IgD-negative memory B cell (primary cell): ENCODE measurements around the gene KIRREL3. TPM values are rescaled to one million over a fixed set of nuclear protein-coding genes. Genes with fewer than 3 reads are reported as not detected.

ENCODE experiments used
- H3K27ac Mint-ChIP-seq, 3 donors: one replicate each; pipeline ENCODE4 v1.8.0; 2020 to 2022; ENCODE audit warnings: mild to moderate bottlenecking in 3 of 3, mixed read lengths in 3 of 3, moderate library complexity in 1 of 3
- H3K27me3 Mint-ChIP-seq: one replicate; pipeline ENCODE4 v1.8.0; 2021; ENCODE audit warnings: mixed read lengths
- H3K36me3 Mint-ChIP-seq: one replicate; pipeline ENCODE4 v1.8.0; 2020; ENCODE audit warnings: mild to moderate bottlenecking, mixed read lengths
- H3K4me1 Mint-ChIP-seq, 3 donors: one replicate each; pipeline ENCODE4 v1.8.0; 2020 to 2022; ENCODE audit warnings: mixed read lengths in 3 of 3, mild to moderate bottlenecking in 1 of 3
- H3K4me3 Mint-ChIP-seq, 4 donors: one replicate each; pipeline ENCODE4 v1.8.0; 2020 to 2022; ENCODE audit warnings: mild to moderate bottlenecking in 4 of 4, mixed read lengths in 4 of 4, moderate library complexity in 3 of 4
- H3K9me3 Mint-ChIP-seq, 3 donors: one replicate each; pipeline ENCODE4 v1.8.0; 2020 to 2021; ENCODE audit warnings: mixed read lengths in 3 of 3, mild to moderate bottlenecking in 1 of 3
- polyA plus RNA-seq: library from polyadenylated mRNA; unstranded; fragments of 300-500 nt; fragmentation: Illumina TruSeq; gene quantifications from one replicate; pipeline ENCODE4 v1.2.3, GENCODE V29; 2021

KIRREL3 gene
- polyA plus RNA-seq, 1 donor from 2014 or later: not detected

- Mint-ChIP-seq H3K4me3 (no peak overlapping the region), H3K36me3 (no peaks in the 10 kb centered on the region), H3K4me1 (peaks cover 0 to 2% (median 0%) of the 10 kb centered on the region in 3 donors), H3K9me3 (peaks cover 0 to 2% (median 0%) of the 10 kb centered on the region in 3 donors), H3K27ac (no peak overlapping the region), H3K27me3 (peaks cover 2% of the 10 kb centered on the region)
Observed at GRCh38 chr11:126700768-126701519, 299.6 kb downstream of the KIRREL3 start.

GRCh38 chr11:126698576-126698975, 302.0 kb downstream of the KIRREL3 start:
- Mint-ChIP-seq H3K4me3 (no peak overlapping the region), H3K27ac (no peak overlapping the region)

GRCh38 chr11:126697936-126698335, 302.6 kb downstream of the KIRREL3 start:
- H3K27ac Mint-ChIP-seq: no peak overlapping the region
- peaks cover 0 to 2% (median 0%) of the 10 kb centered on the region in 3 donors for H3K4me1 Mint-ChIP-seq
- H3K27me3 Mint-ChIP-seq: peaks cover 5% of the 10 kb centered on the region
- H3K9me3 Mint-ChIP-seq: peaks cover 0 to 2% (median 0%) of the 10 kb centered on the region in 3 donors
- H3K36me3 Mint-ChIP-seq: no peaks in the 10 kb centered on the region
- no peak overlapping the region for H3K4me3 Mint-ChIP-seq

More at GRCh38 chr11:126698576-126698975, 302.0 kb downstream of the KIRREL3 start:
- Mint-ChIP-seq H3K9me3 (peaks cover 0 to 2% (median 0%) of the 10 kb centered on the region in 3 donors), H3K36me3 (no peaks in the 10 kb centered on the region), H3K4me1 (peaks cover 0 to 2% (median 0%) of the 10 kb centered on the region in 3 donors), H3K27me3 (peaks cover 2% of the 10 kb centered on the region)

GRCh38 chr11:126696982-126697381, 303.6 kb downstream of the KIRREL3 start:
- no peak overlapping the region for H3K27ac Mint-ChIP-seq

GRCh38 chr11:126695293-126695692, 305.3 kb downstream of the KIRREL3 start:
- H3K4me1 Mint-ChIP-seq: peaks cover 0 to 2% (median 0%) of the 10 kb centered on the region in 3 donors

More at GRCh38 chr11:126696982-126697381, 303.6 kb downstream of the KIRREL3 start:
- no peaks in the 10 kb centered on the region for H3K36me3 Mint-ChIP-seq
- peaks cover 5% of the 10 kb centered on the region for H3K27me3 Mint-ChIP-seq
- H3K4me1 Mint-ChIP-seq: peaks cover 0 to 2% (median 0%) of the 10 kb centered on the region in 3 donors
- H3K9me3 Mint-ChIP-seq: peaks cover 0 to 2% (median 0%) of the 10 kb centered on the region in 3 donors
- H3K4me3 Mint-ChIP-seq: no peak overlapping the region

GRCh38 chr11:126694065-126694625, 306.4 kb downstream of the KIRREL3 start:
- Mint-ChIP-seq H3K27me3 (peaks cover 5% of the 10 kb centered on the region), H3K36me3 (no peaks in the 10 kb centered on the region), H3K9me3 (peaks cover 0 to 6% (median 0%) of the 10 kb centered on the region in 3 donors), H3K27ac (no peak overlapping the region), H3K4me3 (no peak overlapping the region), H3K4me1 (peaks cover 0 to 2% (median 0%) of the 10 kb centered on the region in 3 donors)

More at GRCh38 chr11:126695293-126695692, 305.3 kb downstream of the KIRREL3 start:
- Mint-ChIP-seq H3K27ac (no peak overlapping the region), H3K4me3 (no peak overlapping the region), H3K27me3 (peaks cover 5% of the 10 kb centered on the region), H3K9me3 (peaks cover 0 to 6% (median 0%) of the 10 kb centered on the region in 3 donors), H3K36me3 (no peaks in the 10 kb centered on the region)

GRCh38 chr11:126687477-126687876, 313.1 kb downstream of the KIRREL3 start:
- Mint-ChIP-seq H3K27ac (no peak overlapping the region), H3K4me3 (no peak overlapping the region), H3K4me1 (no peaks in the 10 kb centered on the region), H3K27me3 (peaks cover 7% of the 10 kb centered on the region), H3K9me3 (peaks cover 0 to 3% (median 0%) of the 10 kb centered on the region in 3 donors), H3K36me3 (no peaks in the 10 kb centered on the region)

GRCh38 chr11:126686938-126687337, 313.6 kb downstream of the KIRREL3 start:
- Mint-ChIP-seq H3K4me1 (no peaks in the 10 kb centered on the region), H3K36me3 (no peaks in the 10 kb centered on the region), H3K27me3 (peaks cover 7% of the 10 kb centered on the region), H3K4me3 (no peak overlapping the region), H3K27ac (no peak overlapping the region), H3K9me3 (peaks cover 0 to 3% (median 0%) of the 10 kb centered on the region in 3 donors)

- no peaks in the 10 kb centered on the region for H3K9me3 Mint-ChIP-seq
- H3K36me3 Mint-ChIP-seq: no peaks in the 10 kb centered on the region
- H3K27ac Mint-ChIP-seq: peak overlapping the region in 1 of 3 donors; percentile 46
- H3K4me3 Mint-ChIP-seq: no peak overlapping the region
- H3K4me1 Mint-ChIP-seq: no peaks in the 10 kb centered on the region
- peaks cover 7% of the 10 kb centered on the region for H3K27me3 Mint-ChIP-seq
Observed at GRCh38 chr11:126683766-126684728, 316.5 kb downstream of the KIRREL3 start.

GRCh38 chr11:126682590-126682989, 318.0 kb downstream of the KIRREL3 start:
- no peak overlapping the region for H3K27ac Mint-ChIP-seq
- no peaks in the 10 kb centered on the region for H3K4me1 Mint-ChIP-seq
- H3K9me3 Mint-ChIP-seq: peaks cover 0 to 1% (median 0%) of the 10 kb centered on the region in 3 donors
- no peak overlapping the region for H3K4me3 Mint-ChIP-seq
- H3K27me3 Mint-ChIP-seq: peaks cover 7% of the 10 kb centered on the region
- H3K36me3 Mint-ChIP-seq: no peaks in the 10 kb centered on the region

GRCh38 chr11:126680700-126681099, 319.9 kb downstream of the KIRREL3 start:
- H3K27ac Mint-ChIP-seq: no peak overlapping the region

GRCh38 chr11:126680131-126680530, 320.4 kb downstream of the KIRREL3 start:
- Mint-ChIP-seq H3K27me3 (peaks cover 2% of the 10 kb centered on the region), H3K27ac (no peak overlapping the region), H3K36me3 (no peaks in the 10 kb centered on the region), H3K9me3 (peaks cover 0 to 1% (median 0%) of the 10 kb centered on the region in 3 donors), H3K4me1 (no peaks in the 10 kb centered on the region), H3K4me3 (no peak overlapping the region)

More at GRCh38 chr11:126680700-126681099, 319.9 kb downstream of the KIRREL3 start:
- Mint-ChIP-seq H3K4me3 (no peak overlapping the region), H3K4me1 (no peaks in the 10 kb centered on the region), H3K36me3 (no peaks in the 10 kb centered on the region), H3K27me3 (peaks cover 3% of the 10 kb centered on the region), H3K9me3 (peaks cover 0 to 1% (median 0%) of the 10 kb centered on the region in 3 donors)

GRCh38 chr11:126679033-126679432, 321.5 kb downstream of the KIRREL3 start:
- Mint-ChIP-seq H3K27ac (no peak overlapping the region), H3K36me3 (no peaks in the 10 kb centered on the region), H3K27me3 (peaks cover 2% of the 10 kb centered on the region), H3K9me3 (peaks cover 0 to 1% (median 0%) of the 10 kb centered on the region in 3 donors), H3K4me3 (no peak overlapping the region), H3K4me1 (no peaks in the 10 kb centered on the region)

GRCh38 chr11:126676536-126676935, 324.0 kb downstream of the KIRREL3 start:
- Mint-ChIP-seq H3K36me3 (no peaks in the 10 kb centered on the region), H3K9me3 (peaks cover 0 to 4% (median 1%) of the 10 kb centered on the region in 3 donors), H3K27me3 (peaks cover 2% of the 10 kb centered on the region), H3K4me3 (no peak overlapping the region), H3K4me1 (no peaks in the 10 kb centered on the region), H3K27ac (peak overlapping the region in 1 of 3 donors; percentile 17)
